ENCODE data around the gene POLR2C. TPM values are rescaled to one million over a fixed set of nuclear protein-coding genes. Genes with fewer than 3 reads are reported as not detected.

Gene POLR2C
- total and polyA plus RNA-seq, 2 of the 13 experiments (the other 11 are each of a cell fraction or from before 2014, with no cell fraction given): 104 to 216 TPM

GRCh38 chr16:57484515-57485005, 22.1 kb downstream of the POLR2C start:
- Histone ChIP-seq H3K27ac (ENCODE audit: extremely low read length, insufficient read depth, low read length) (no peak overlapping the region), H3K9me3 (ENCODE audit: low read length) (no peaks in the 10 kb centered on the region), H3K9ac (ENCODE audit: insufficient read depth, low read depth, low read length) (peak overlapping the region; percentile 88; the same call in 1 of the 2 replicates), H4K20me1 (ENCODE audit: insufficient read depth, low read length) (no peaks in the 10 kb centered on the region), H3K36me3 (replicated peaks in 1 of 2; ENCODE audit: control insufficient read depth in 1 of 2, insufficient read depth in 2 of 2, low read length in 2 of 2) (no peaks in the 10 kb centered on the region), H3K79me2 (ENCODE audit: insufficient read depth, low read length) (peaks cover 31% of the 10 kb centered on the region), H3K4me2 (ENCODE audit: low read depth, low read length) (peak overlapping the region; percentile 94), H3K27me3 (ENCODE audit: control insufficient read depth in 1 of 2, insufficient read depth in 2 of 2, low read length in 2 of 2) (peaks cover 0 to 6% of the 10 kb centered on the region in 2 experiments; a peak in 1 of 5 replicates), H3K4me3 (replicated peaks in 1 of 3; ENCODE audit: insufficient read depth in 1 of 3, low read depth in 2 of 3, low read length in 3 of 3) (peak overlapping the region in 1 of 3 experiments; percentile 96; a peak in 2 of 6 replicates), H3K4me1 (ENCODE audit: insufficient read depth, low read length) (peaks cover 81% of the 10 kb centered on the region), H2AFZ (ENCODE audit: low read length) (no peak overlapping the region)
- TF ChIP-seq ZNF564 (CRISPR knock-in tag; IDR thresholded peaks at IDR 0.05) (no peak), MXD3 (CRISPR knock-in tag; IDR thresholded peaks at IDR 0.05) (no peak), ATF6 (CRISPR knock-in tag; conservative IDR thresholded peaks at IDR 0.05) (no peak), ZNF225 (CRISPR knock-in tag; IDR thresholded peaks at IDR 0.05) (no peak), RFXAP (CRISPR knock-in tag; IDR thresholded peaks at IDR 0.05; ENCODE audit: borderline replicate concordance) (no peak), ZNF501 (CRISPR knock-in tag; IDR thresholded peaks at IDR 0.05) (0 out of 2 replicates have a peak, but pooled peaks have one; percentile 7), ZIK1 (CRISPR knock-in tag; IDR thresholded peaks at IDR 0.05; ENCODE audit: borderline replicate concordance, low read depth) (no peak), DMTF1 (CRISPR knock-in tag; IDR thresholded peaks at IDR 0.05) (no peak), HNRNPL (IDR thresholded peaks at IDR 0.05; ENCODE audit: low read depth, low read length) (no peak), ZFP36 (IDR thresholded peaks at IDR 0.05; ENCODE audit: borderline replicate concordance, low read depth, low read length, partially characterized antibody) (peak; percentile 79), RFX1 (IDR thresholded peaks at IDR 0.05) (no peak), ZNF160 (CRISPR knock-in tag; IDR thresholded peaks at IDR 0.05) (no peak)
- no peak for ATAC-seq
- WGBS (ENCODE audit: low lambda C conversion rate): 94% methylated on average over 8 of the region's 8 CpGs
- ChIA-PET POLR2A (interaction anchor here (0.5 to 1.3 kb wide), 3 partner anchors 13 to 137 kb away, joined by 3 read pairs; no protein-coding TSS in a partner anchor), CTCF (ENCODE audit: low intra/inter-chr PET ratio, low total read pairs) (no interaction called here)
- no peak for DNase-seq (ENCODE audit: low spot score)
- intact Hi-C loops (cut with micrococcal nuclease; ENCODE audit: unreplicated experiment): no loop called here
- FAIRE-seq: no peak
- no TSS peak for BruUV-seq (replicated peaks)
- in situ Hi-C loops (cut with HindIII; ENCODE audit: extremely low pct_ligation_motif_present, low pct_unique_long_range_greater_than_20kb): no loop called here
